Measurements from ENCODE around the gene TIMM8B.
"Not testable (repeated sequence)": the region's sequence is repeated elsewhere in the genome, so short reads cannot be mapped to it uniquely, and the experiment has no call there.

Gene TIMM8B

DNA sequence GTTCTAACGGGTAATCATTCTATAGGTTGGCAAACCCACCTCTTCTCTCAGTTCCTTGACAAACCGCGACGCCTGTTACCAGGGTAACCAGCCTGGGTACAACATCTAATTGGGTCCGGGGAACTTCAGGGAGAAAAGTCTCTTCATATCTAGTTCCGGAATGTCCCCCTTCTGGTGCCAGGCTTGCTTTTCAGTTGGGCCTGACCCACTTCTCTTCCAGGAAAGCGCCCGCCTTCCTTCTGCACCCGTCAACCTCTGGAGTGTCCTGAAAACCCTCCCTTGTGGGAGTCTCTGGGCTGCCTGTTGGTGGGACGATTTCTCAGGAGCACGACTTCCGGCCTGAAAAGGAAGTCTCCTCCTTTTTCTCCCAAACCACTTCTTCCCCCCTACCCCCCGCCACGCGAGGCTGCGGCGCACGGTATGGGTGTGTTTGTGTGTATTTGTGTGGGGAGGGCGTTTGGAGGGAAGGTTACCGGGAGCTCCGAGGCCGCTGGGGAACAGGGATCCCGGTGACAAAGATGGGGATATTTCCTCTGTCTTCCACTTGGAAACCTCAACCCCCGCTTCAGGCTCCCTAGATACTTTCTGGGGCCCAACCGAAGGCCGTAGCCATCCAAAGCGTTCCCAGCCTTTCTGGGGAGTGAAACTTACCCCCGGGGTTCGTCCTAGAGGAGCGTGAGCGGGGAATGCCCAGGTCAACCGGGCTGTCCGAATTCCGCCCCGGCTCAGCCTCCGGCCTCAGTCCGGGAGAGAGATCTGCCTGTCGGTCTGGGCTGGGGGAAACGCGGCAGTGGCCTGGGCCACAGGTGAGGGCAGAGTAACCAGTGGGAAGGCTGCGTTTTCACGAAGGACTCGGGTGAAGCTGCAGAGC lies 12.4 kb downstream of the TIMM8B start, which contains the start of the genes NKAPD1 and PIH1D2:
Gene NKAPD1, plus strand, starts transcription at position 359 of the 871 bp plus-strand sequence. CDS start 1,276 bp downstream, outside the sequence.
Gene PIH1D2, minus strand, starts transcription at position 77 of the 871 bp plus-strand sequence. CDS start 843 bp downstream, outside the sequence.
- peak; percentile 80 for DNase-seq

DNA sequence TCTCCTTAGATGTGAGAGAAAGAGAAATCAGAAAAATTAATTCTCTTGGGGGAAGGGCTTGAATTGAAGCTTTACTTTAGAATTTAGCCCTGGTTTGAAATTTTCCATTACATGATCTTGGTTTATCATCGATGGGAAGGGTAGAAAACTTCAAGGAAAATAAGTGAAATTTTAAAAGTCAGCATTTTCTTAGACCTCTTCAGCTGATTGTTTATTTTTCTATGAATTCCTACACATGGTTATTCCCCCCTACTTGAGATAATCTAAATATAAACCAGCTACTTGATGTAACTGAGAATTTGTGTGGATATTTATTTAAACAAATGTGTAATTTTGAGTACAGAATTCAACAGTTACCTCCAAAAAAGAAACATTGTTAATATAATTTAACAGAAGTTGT lies 23.6 kb downstream of the TIMM8B start:
- DNase-seq: no peak

- no peak for DNase-seq
These were observed 28.5 kb downstream of the TIMM8B start for GRCh38 chr11:112058103-112058502.

DNA sequence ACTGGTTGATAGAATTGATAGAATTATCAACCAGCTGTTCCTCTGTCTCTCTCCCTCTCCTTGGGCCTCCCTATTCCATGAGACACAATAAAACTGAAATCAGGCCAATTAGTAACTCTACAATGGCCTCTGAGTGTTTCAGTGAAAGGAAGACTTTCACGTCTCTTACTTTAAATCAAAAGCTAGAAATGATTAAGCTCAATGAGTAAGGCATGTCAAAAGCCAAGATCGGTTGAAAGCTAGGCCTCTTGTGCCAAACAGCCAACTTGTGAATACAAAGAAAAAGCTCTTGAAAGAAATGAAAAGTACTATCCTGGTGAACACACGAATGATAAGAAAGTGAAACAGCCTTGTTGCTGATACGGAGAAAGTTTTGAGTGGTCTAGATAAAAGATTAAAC lies 29.4 kb downstream of the TIMM8B start:
- peak; percentile 80 for DNase-seq

DNA sequence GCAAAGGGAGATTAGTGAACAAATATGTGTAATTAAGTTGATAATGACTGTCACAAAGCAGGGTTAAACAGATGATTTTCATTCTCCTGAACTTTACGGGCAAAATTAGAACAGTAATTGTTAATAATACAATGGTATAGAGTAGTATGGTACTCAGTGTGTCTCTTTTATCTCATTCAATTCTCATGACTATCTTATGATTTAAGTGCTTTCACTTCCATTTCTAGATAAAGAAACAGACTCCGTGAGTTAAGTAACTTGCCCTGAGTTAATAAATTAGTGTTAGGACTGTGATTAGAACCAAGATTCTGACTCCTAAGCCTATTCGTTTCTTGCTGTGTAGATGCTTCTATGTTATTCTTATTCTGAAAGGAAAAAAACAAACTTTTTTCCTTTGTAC lies 34.8 kb downstream of the TIMM8B start:
- no peak for DNase-seq

GRCh38 chr11:112050721-112051120 lies 35.8 kb downstream of the TIMM8B start:
- no peak for DNase-seq

DNA sequence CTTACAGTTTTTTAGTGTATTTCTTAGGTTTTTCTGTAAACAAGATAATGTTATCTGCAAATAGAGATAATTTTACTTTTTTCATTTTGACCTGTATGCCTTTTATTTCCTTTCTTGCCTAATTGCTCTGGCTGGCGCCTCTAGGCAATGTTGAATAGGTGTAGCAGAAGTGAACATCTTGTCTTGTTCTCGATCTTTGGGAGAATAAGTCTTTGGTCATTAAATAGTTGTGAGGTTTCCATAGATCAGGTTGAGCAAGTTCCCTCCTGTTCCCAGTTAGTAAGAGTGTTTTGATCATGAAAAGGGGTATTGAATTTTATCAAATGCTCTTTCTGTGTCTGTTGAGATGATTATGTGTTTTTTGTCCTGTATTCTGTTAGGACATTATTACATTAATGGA lies 36.8 kb downstream of the TIMM8B start:
- no peak for DNase-seq

DNA sequence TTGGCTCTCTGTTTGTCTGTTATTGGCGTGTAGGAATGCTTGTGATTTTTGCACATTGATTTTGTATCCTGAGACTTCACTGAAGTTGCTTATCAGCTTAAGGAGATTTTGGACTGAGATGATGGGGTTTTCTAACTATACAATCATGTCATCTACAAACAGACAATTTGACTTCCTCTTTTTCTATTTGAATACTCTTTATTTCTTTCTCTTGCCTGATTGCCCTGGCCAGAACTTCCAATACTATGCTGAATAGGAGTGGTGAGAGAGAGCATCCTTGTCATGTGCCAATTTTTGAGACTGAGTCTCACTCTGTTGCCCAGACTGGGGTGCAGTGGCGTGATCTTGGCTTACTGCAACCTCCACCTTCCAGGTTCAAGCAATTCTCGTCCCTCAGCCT lies 38.3 kb downstream of the TIMM8B start:
- DNase-seq: not testable (repeated sequence)

GRCh38 chr11:112046647-112047046 lies 39.9 kb downstream of the TIMM8B start:
- not testable (repeated sequence) for DNase-seq

GRCh38 chr11:112044961-112045360 lies 41.6 kb downstream of the TIMM8B start:
- DNase-seq: no peak

GRCh38 chr11:112042961-112043304 lies 43.6 kb downstream of the TIMM8B start:
- no peak for DNase-seq

DNA sequence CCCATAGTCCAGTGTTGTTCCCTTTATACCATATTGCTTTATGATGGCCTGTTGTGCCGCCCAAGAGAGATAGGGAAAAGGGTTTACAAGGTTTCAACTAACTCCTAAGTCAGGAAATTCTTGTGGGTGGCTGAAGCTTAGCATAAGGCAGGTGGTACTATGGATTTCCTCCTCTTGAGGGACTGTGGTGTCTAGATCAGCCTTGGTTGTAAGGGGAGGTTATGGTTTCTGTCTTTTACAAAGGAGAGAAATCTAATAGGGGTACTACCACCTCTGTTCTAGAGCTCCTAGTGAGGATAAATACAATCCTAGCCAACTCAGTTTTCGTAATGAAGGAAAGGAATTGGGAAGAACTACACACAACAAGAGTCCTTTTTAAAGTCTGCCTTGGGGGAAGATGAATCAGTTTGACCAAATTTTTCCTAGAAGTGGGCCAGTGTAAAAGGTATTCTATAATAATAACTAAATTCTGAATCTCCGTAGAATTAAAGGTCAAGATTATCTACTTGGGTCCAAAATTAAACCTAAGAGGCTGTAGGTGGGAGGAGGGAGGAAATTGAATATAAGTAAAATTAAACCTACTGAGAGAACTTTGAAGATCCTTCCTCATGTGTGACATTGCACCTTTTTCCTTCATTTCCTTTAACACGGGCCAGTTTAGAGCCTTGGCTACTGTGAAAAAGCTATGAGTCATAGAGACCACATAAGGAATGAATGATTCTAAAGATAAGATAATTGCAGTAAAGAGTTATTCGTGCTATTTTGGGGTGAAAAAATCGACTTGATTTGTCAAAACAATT lies 44.2 kb downstream of the TIMM8B start:
- DNase-seq: peak; percentile 7

DNA sequence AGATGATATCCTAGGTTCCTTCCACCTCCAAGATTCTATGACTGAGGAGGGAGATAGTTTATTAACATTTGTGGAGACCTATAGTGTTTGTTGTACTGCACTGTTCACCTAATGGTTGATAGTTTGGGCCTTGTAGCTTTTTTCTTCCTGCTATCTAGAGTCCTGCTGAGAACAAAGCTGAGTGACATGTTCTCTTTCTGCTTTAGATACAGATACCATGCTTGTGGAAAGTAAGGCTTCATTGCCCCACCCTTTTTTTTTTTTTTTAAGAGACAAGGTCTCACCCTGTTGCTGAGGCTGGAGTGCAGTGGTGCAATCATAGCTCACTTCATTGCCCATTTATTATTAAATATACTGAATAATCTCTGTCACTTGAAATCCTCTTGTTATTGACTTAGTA lies 49.0 kb downstream of the TIMM8B start:
- DNase-seq: no peak

Measured in activated CD4-positive, alpha-beta T cell treated with anti-CD3 and anti-CD28 coated beads, Interleukin-2, amount 50 U/mL, for 16 hours (primary cell).